Thymus (tissue), 11 donors: ENCODE data around the gene ITPR3. TPM values are rescaled to one million over a fixed set of nuclear protein-coding genes. Genes with fewer than 3 reads are reported as not detected.

Experiments
- DNase-seq, 9 donors: peaks; one replicate each; pipeline ENCODE4 v3.0.0-alpha.2; 2013; ENCODE audit warnings: low spot score in 9 of 9, low read depth in 6 of 9, missing footprints in 1 of 9
- H3K27ac ChIP-seq, 2 donors: one replicate each; pipeline ENCODE4 v1.5.1; 2013; ENCODE audit warnings: control low read depth in 1 of 2, low read depth in 1 of 2, low read length in 1 of 2, mild to moderate bottlenecking in 1 of 2, moderate library complexity in 1 of 2
- H3K27me3 ChIP-seq, 2 donors: one replicate each; pipeline ENCODE4 v1.5.1; 2013; ENCODE audit warnings: low read length in 1 of 2; ENCODE audit not compliant: control insufficient read depth in 2 of 2, insufficient read depth in 1 of 2
- H3K36me3 ChIP-seq, 2 donors: one replicate each; pipeline ENCODE4 v1.5.1; 2013; ENCODE audit warnings: low read length in 1 of 2, mild to moderate bottlenecking in 1 of 2, moderate library complexity in 1 of 2; ENCODE audit not compliant: control insufficient read depth in 2 of 2, insufficient read depth in 2 of 2
- H3K4me1 ChIP-seq, 2 donors: one replicate each; pipeline ENCODE4 v1.5.1; 2013; ENCODE audit warnings: low read length in 2 of 2; ENCODE audit not compliant: control insufficient read depth in 2 of 2, insufficient read depth in 2 of 2
- H3K4me3 ChIP-seq, 2 donors: one replicate each; pipeline ENCODE4 v1.5.1; 2013; ENCODE audit warnings: low read length in 2 of 2, control low read depth in 1 of 2, mild to moderate bottlenecking in 1 of 2
- H3K9me3 ChIP-seq, 2 donors: one replicate each; pipeline ENCODE4 v1.5.1; 2013; ENCODE audit warnings: low read length in 1 of 2, mild to moderate bottlenecking in 1 of 2; ENCODE audit not compliant: control insufficient read depth in 2 of 2, insufficient read depth in 1 of 2
- WGBS: extraction: QIAGEN DNeasy Blood & Tissue Kit; methylation state at CpG from one replicate; pipeline ENCODE4 v1.1.7; 2013; 5-methylcytosine and 5-hydroxymethylcytosine counted together
- polyA plus RNA-seq: library from polyadenylated mRNA; stranded (reverse); fragments of 200-250 nt; gene quantifications from one replicate; pipeline ENCODE4 v1.2.3, GENCODE V29; 2013
- total RNA-seq: library from RNA; stranded (reverse); fragments of 120-200 nt; gene quantifications from one replicate; pipeline ENCODE4 v1.2.4, GENCODE V29; 2013
- donor health status: healthy.

Gene ITPR3
- total and polyA plus RNA-seq, 2 donors, result 4.7 to 19.5 TPM

- Histone ChIP-seq H3K4me1 (peaks cover 16 to 30% of the 10 kb centered on the region in 2 donors), H3K4me3 (no peak overlapping the region), H3K27ac (no peak overlapping the region), H3K36me3 (no peaks in the 10 kb centered on the region), H3K9me3 (peaks cover 1 to 4% of the 10 kb centered on the region in 2 donors), H3K27me3 (peaks cover 0 to 13% of the 10 kb centered on the region in 2 donors)
- no peak for DNase-seq
- WGBS, result 92% methylated on average over 4 of the region's 4 CpGs
Measured at GRCh38 chr6:33589392-33589730, 31.8 kb upstream of the ITPR3 start.

- Histone ChIP-seq H3K4me3 (no peak overlapping the region), H3K4me1 (peaks cover 16 to 26% of the 10 kb centered on the region in 2 donors), H3K36me3 (no peaks in the 10 kb centered on the region), H3K9me3 (peaks cover 1 to 4% of the 10 kb centered on the region in 2 donors), H3K27ac (no peak overlapping the region), H3K27me3 (peaks cover 0 to 13% of the 10 kb centered on the region in 2 donors)
- WGBS, result 73% methylated on average over 9 of the region's 9 CpGs
- DNase-seq, result peak in 1 of 9 donors; percentile 51
Measured at GRCh38 chr6:33589731-33590530, 31.2 kb upstream of the ITPR3 start.

- no peak for DNase-seq
- Histone ChIP-seq H3K36me3 (no peaks in the 10 kb centered on the region), H3K27ac (no peak overlapping the region), H3K4me3 (no peak overlapping the region), H3K9me3 (peaks cover 0 to 4% of the 10 kb centered on the region in 2 donors), H3K27me3 (peaks cover 0 to 13% of the 10 kb centered on the region in 2 donors), H3K4me1 (peaks cover 10 to 19% of the 10 kb centered on the region in 2 donors)
- WGBS, result 86% methylated on average over 15 of the region's 15 CpGs
Measured at GRCh38 chr6:33590531-33591198, 30.5 kb upstream of the ITPR3 start.

- Histone ChIP-seq H3K4me3 (no peak overlapping the region), H3K27me3 (peaks cover 0 to 13% of the 10 kb centered on the region in 2 donors), H3K4me1 (peaks cover 8 to 14% of the 10 kb centered on the region in 2 donors), H3K9me3 (peaks cover 0 to 4% of the 10 kb centered on the region in 2 donors), H3K27ac (no peak overlapping the region), H3K36me3 (no peaks in the 10 kb centered on the region)
- DNase-seq, result no peak
- WGBS, result 98% methylated on average over 9 of the region's 9 CpGs
Measured at GRCh38 chr6:33591424-33592032, 29.6 kb upstream of the ITPR3 start.

GRCh38 chr6:33592280-33592594 lies 28.9 kb upstream of the ITPR3 start:
- 90% methylated on average over 7 of the region's 7 CpGs for WGBS
- Histone ChIP-seq H3K27ac (no peak overlapping the region), H3K27me3 (peaks cover 0 to 13% of the 10 kb centered on the region in 2 donors), H3K4me3 (no peak overlapping the region), H3K4me1 (peaks cover 8 to 19% of the 10 kb centered on the region in 2 donors), H3K36me3 (no peaks in the 10 kb centered on the region), H3K9me3 (peaks cover 0 to 4% of the 10 kb centered on the region in 2 donors)
- DNase-seq, result no peak

- WGBS, result 27% methylated on average over 57 of the region's 57 CpGs
- DNase-seq, result peak in 3 of 9 donors; percentile 40 to 66 (median 44)
- H3K27me3 ChIP-seq, result peaks cover 0 to 13% of the 10 kb centered on the region in 2 donors
- H3K27ac ChIP-seq, result peak overlapping the region; percentile 8 to 17
- peaks cover 8 to 25% of the 10 kb centered on the region in 2 donors for H3K4me1 ChIP-seq
- peaks cover 0 to 4% of the 10 kb centered on the region in 2 donors for H3K9me3 ChIP-seq
- no peaks in the 10 kb centered on the region for H3K36me3 ChIP-seq
- H3K4me3 ChIP-seq, result peak overlapping the region; percentile 34 to 45
Measured at GRCh38 chr6:33592595-33593413, 28.3 kb upstream of the ITPR3 start.

- peaks cover 8 to 30% of the 10 kb centered on the region in 2 donors for H3K4me1 ChIP-seq
- DNase-seq, result no peak
- H3K4me3 ChIP-seq, result peak overlapping the region; percentile 34 to 45
- WGBS, result 26% methylated on average over 4 of the region's 4 CpGs
- peaks cover 0 to 4% of the 10 kb centered on the region in 2 donors for H3K9me3 ChIP-seq
- H3K27me3 ChIP-seq, result peaks cover 0 to 13% of the 10 kb centered on the region in 2 donors
- H3K27ac ChIP-seq, result no peak overlapping the region
- H3K36me3 ChIP-seq, result no peaks in the 10 kb centered on the region
Measured at GRCh38 chr6:33593414-33593727, 27.8 kb upstream of the ITPR3 start.

GRCh38 chr6:33595001-33595846 lies 25.9 kb upstream of the ITPR3 start:
- Histone ChIP-seq H3K36me3 (no peaks in the 10 kb centered on the region), H3K27ac (no peak overlapping the region), H3K4me3 (no peak overlapping the region), H3K9me3 (peaks cover 0 to 4% of the 10 kb centered on the region in 2 donors), H3K4me1 (peaks cover 8 to 42% of the 10 kb centered on the region in 2 donors), H3K27me3 (peaks cover 0 to 13% of the 10 kb centered on the region in 2 donors)
- WGBS, result 99% methylated on average over 18 of the region's 18 CpGs
- DNase-seq, result no peak
